ENCODE results near the gene CHCHD6. TPM values are rescaled to one million over a fixed set of nuclear protein-coding genes. Genes with fewer than 3 reads are reported as not detected.

CHCHD6 gene
- polyA plus RNA-seq, 2 donors: 7.0 to 11.9 TPM

DNA sequence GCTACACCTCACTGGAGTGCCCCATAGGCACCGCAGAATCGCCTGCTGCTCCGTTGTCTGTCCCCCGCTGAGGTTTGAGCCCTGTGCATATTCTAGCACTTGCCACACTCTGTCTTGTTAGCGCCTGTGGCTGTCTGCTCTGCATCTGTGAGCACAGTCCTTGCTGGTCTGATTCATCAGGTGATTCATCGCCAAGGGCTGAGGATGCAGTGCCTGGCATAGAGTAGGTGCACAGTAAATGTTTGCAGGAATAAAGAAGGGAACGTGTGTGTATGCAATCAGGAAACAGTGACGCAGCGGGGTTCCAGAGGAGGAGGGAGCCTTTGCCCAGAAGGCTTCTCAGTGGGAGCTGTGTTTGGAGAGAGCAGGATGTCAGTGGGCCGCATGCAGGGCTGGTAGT, 154.8 kb downstream of the CHCHD6 start:
- WGBS, 2 donors: 60 to 71% methylated on average over 10 of the region's 10 CpGs
- no peaks in the 10 kb centered on the region for H3K27me3 ChIP-seq (ENCODE audit: control insufficient read depth in 1 of 2, insufficient read depth in 2 of 2, low read length in 2 of 2)

GRCh38 chr3:126859415-126860246, 155.6 kb downstream of the CHCHD6 start:
- Histone ChIP-seq H3K36me3 (ENCODE audit: control insufficient read depth in 2 of 2, insufficient read depth in 2 of 2, low read length in 1 of 2) (peaks cover 0 to 5% of the 10 kb centered on the region in 2 donors), H3K9me3 (ENCODE audit: control insufficient read depth in 2 of 2, insufficient read depth in 1 of 2, low read depth in 1 of 2, low read length in 1 of 2) (peaks cover 0 to 6% of the 10 kb centered on the region in 2 donors), H3K27me3 (ENCODE audit: control insufficient read depth in 1 of 2, insufficient read depth in 2 of 2, low read length in 2 of 2) (no peaks in the 10 kb centered on the region), H3K4me3 (ENCODE audit: low read depth in 1 of 2, low read length in 2 of 2) (no peak overlapping the region), H3K27ac (ENCODE audit: low read depth in 2 of 2, low read length in 1 of 2) (no peak overlapping the region), H3K4me1 (ENCODE audit: control insufficient read depth in 2 of 2, insufficient read depth in 2 of 2, low read length in 1 of 2) (peaks cover 0 to 2% of the 10 kb centered on the region in 2 donors)
- 89 to 92% methylated on average over 16 of the region's 16 CpGs for WGBS, 2 donors

More for the DNA sequence above, 154.8 kb downstream of the CHCHD6 start:
- Histone ChIP-seq H3K36me3 (ENCODE audit: control insufficient read depth in 2 of 2, insufficient read depth in 2 of 2, low read length in 1 of 2) (peaks cover 0 to 4% of the 10 kb centered on the region in 2 donors), H3K4me1 (ENCODE audit: control insufficient read depth in 2 of 2, insufficient read depth in 2 of 2, low read length in 1 of 2) (peaks cover 0 to 2% of the 10 kb centered on the region in 2 donors), H3K27ac (ENCODE audit: low read depth in 2 of 2, low read length in 1 of 2) (no peak overlapping the region), H3K9me3 (ENCODE audit: control insufficient read depth in 2 of 2, insufficient read depth in 1 of 2, low read depth in 1 of 2, low read length in 1 of 2) (peaks cover 0 to 4% of the 10 kb centered on the region in 2 donors), H3K4me3 (ENCODE audit: low read depth in 1 of 2, low read length in 2 of 2) (no peak overlapping the region)

DNA sequence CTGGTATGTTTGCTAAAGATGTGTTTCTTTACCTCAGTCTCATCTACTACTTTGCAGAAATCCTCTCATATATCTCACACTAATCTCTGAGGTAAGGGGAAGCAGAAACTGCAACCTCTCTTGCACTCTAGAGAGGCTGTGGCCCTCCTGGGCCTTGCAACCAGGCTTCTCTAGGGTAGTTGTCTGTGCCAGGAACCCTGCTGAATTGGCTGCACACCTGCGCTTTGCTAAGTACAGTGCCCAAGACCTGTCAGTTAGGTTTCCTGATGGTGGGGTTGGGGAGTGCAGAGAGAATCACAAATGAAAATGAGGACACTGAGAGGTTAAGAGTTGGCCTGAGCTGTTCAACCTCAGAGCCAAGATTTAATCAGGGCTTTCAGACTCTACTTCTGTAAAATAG, 161.7 kb downstream of the CHCHD6 start:
- WGBS, 2 donors: 47 to 82% methylated on average over 1 of the region's 1 CpG
- Histone ChIP-seq H3K27ac (ENCODE audit: low read depth in 2 of 2, low read length in 1 of 2) (no peak overlapping the region), H3K27me3 (ENCODE audit: control insufficient read depth in 1 of 2, insufficient read depth in 2 of 2, low read length in 2 of 2) (no peaks in the 10 kb centered on the region), H3K36me3 (ENCODE audit: control insufficient read depth in 2 of 2, insufficient read depth in 2 of 2, low read length in 1 of 2) (peaks cover 0 to 5% of the 10 kb centered on the region in 2 donors), H3K4me1 (ENCODE audit: control insufficient read depth in 2 of 2, insufficient read depth in 2 of 2, low read length in 1 of 2) (no peaks in the 10 kb centered on the region), H3K4me3 (ENCODE audit: low read depth in 1 of 2, low read length in 2 of 2) (no peak overlapping the region), H3K9me3 (ENCODE audit: control insufficient read depth in 2 of 2, insufficient read depth in 1 of 2, low read depth in 1 of 2, low read length in 1 of 2) (peaks cover 0 to 6% of the 10 kb centered on the region in 2 donors)

DNA sequence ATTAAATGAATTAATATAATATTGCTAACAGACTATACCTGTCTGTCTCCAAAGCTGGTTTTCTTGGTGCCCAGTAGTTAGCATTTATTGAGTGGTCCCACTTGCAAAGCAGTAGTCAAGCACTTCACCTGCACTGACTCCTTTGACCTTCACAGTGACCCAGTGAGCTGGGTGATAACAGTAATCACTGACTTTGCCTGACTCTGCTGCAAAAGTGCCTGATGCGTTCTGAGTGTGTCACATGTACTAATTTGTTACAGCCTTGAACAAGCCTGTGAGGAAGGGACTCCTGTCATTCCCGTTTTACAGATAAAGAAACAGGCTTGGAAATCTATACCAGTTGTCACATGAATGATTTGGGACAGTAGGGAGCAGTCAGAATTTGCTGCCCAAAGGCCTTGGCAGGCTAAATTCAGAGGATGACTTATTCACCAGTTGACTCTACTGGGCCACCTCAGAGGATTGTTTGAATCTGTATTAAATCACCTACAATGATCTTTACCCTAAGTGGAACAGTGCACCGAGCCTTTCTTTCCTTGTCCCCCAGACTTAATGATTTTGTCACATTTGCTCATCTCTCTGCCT, 162.2 kb downstream of the CHCHD6 start:
- H3K27ac ChIP-seq (ENCODE audit: low read depth in 2 of 2, low read length in 1 of 2): no peak overlapping the region
- no peaks in the 10 kb centered on the region for H3K27me3 ChIP-seq (ENCODE audit: control insufficient read depth in 1 of 2, insufficient read depth in 2 of 2, low read length in 2 of 2)
- H3K36me3 ChIP-seq (ENCODE audit: control insufficient read depth in 2 of 2, insufficient read depth in 2 of 2, low read length in 1 of 2): peaks cover 0 to 5% of the 10 kb centered on the region in 2 donors
- H3K4me3 ChIP-seq (ENCODE audit: low read depth in 1 of 2, low read length in 2 of 2): no peak overlapping the region
- peaks cover 0 to 6% of the 10 kb centered on the region in 2 donors for H3K9me3 ChIP-seq (ENCODE audit: control insufficient read depth in 2 of 2, insufficient read depth in 1 of 2, low read depth in 1 of 2, low read length in 1 of 2)
- 79 to 85% methylated on average over 3 of the region's 3 CpGs for WGBS, 2 donors
- H3K4me1 ChIP-seq (ENCODE audit: control insufficient read depth in 2 of 2, insufficient read depth in 2 of 2, low read length in 1 of 2): no peaks in the 10 kb centered on the region

DNA sequence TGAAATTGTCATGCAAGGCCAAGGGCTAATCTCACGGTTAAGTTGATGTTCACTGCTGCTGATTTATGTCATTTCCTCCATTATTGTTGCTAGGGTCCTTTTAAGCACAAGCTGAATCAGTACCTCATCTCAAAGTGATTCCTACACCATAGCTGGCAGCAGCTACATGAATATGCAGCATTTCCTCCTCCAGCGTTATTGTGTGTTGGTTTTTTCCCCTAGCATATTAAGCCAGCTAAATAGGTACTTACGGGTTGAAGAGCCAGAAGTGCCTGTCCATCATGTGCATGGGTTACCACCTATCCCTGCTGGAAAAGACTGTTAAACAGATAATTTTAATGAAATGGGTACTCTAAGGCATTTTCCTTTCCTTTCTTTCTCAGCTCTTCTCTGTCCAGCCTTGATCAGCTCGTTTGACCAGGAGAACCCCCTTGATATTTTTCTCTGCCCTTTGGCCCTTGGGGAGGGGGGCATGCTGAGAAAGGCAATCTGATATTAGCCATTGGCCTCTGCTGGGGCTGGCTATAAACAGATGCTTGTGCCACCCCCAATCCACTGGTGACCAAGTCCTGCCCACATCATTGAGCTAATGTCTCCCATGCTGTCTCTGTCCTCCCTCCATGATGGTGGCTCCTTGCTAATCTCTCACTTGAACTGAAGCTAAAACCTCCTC, 163.3 kb downstream of the CHCHD6 start:
- H3K36me3 ChIP-seq (ENCODE audit: control insufficient read depth in 2 of 2, insufficient read depth in 2 of 2, low read length in 1 of 2): peaks cover 0 to 5% of the 10 kb centered on the region in 2 donors
- no peaks in the 10 kb centered on the region for H3K4me1 ChIP-seq (ENCODE audit: control insufficient read depth in 2 of 2, insufficient read depth in 2 of 2, low read length in 1 of 2)
- no peaks in the 10 kb centered on the region for H3K27me3 ChIP-seq (ENCODE audit: control insufficient read depth in 1 of 2, insufficient read depth in 2 of 2, low read length in 2 of 2)
- no peak overlapping the region for H3K27ac ChIP-seq (ENCODE audit: low read depth in 2 of 2, low read length in 1 of 2)
- peaks cover 0 to 4% of the 10 kb centered on the region in 2 donors for H3K9me3 ChIP-seq (ENCODE audit: control insufficient read depth in 2 of 2, insufficient read depth in 1 of 2, low read depth in 1 of 2, low read length in 1 of 2)
- H3K4me3 ChIP-seq (ENCODE audit: low read depth in 1 of 2, low read length in 2 of 2): no peak overlapping the region
- 71 to 78% methylated on average over 4 of the region's 4 CpGs for WGBS, 2 donors

DNA sequence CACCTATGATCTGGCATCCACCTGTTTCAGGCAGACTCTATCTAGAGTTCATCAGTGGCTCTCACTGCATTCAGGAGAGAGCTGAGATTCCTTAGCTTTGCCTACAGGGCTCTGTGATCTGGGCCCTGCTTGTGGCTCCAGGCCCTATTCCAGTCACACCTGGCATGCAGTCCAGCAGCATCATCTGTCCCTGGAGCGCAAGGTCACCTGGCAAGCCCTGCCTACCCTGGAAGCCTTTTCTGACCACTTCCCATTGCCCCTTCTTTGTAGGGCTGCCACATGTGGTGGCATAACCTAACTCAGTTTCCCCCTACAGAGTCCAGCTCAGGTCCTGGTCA, 163.8 kb downstream of the CHCHD6 start:
- H3K4me3 ChIP-seq (ENCODE audit: low read depth in 1 of 2, low read length in 2 of 2): no peak overlapping the region
- H3K27ac ChIP-seq (ENCODE audit: low read depth in 2 of 2, low read length in 1 of 2): no peak overlapping the region
- WGBS, 2 donors: 89 to 100% methylated on average over 1 of the region's 1 CpG

DNA sequence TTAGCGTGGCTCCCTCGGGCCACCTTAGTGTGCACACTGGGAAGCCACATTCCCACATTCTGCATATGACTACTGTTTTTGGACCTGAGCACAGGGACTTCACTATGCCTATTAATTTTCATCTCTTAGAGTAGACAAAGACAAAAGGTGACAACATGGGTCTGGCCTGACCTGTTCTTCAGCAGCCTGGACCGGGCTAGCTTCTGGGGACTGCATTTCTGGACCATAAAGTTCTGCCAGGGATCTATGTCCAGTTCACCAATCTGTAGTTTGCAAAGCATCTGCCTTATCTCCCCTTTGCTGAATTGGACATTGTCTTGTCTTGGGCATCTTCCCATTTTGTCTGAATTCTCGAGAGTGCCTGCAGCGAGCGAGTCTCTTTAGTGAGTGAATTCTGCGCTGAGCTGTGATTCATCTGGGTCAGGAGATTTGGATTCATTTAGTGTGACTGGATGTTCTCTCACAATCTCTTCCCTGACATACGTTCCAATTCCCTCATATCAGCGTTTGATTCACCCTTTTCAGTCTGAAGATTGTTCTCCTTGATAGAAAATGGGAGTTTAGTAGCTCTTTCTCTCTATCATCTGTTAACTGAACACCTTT, 166.7 kb downstream of the CHCHD6 start:
- Histone ChIP-seq H3K27me3 (ENCODE audit: control insufficient read depth in 1 of 2, insufficient read depth in 2 of 2, low read length in 2 of 2) (no peaks in the 10 kb centered on the region), H3K4me3 (ENCODE audit: low read depth in 1 of 2, low read length in 2 of 2) (no peak overlapping the region), H3K36me3 (ENCODE audit: control insufficient read depth in 2 of 2, insufficient read depth in 2 of 2, low read length in 1 of 2) (no peaks in the 10 kb centered on the region), H3K9me3 (ENCODE audit: control insufficient read depth in 2 of 2, insufficient read depth in 1 of 2, low read depth in 1 of 2, low read length in 1 of 2) (no peaks in the 10 kb centered on the region), H3K4me1 (ENCODE audit: control insufficient read depth in 2 of 2, insufficient read depth in 2 of 2, low read length in 1 of 2) (no peaks in the 10 kb centered on the region), H3K27ac (ENCODE audit: low read depth in 2 of 2, low read length in 1 of 2) (no peak overlapping the region)
- WGBS, 2 donors: 91 to 92% methylated on average over 9 of the region's 9 CpGs

More for the DNA sequence above, 163.8 kb downstream of the CHCHD6 start:
- Histone ChIP-seq H3K9me3 (ENCODE audit: control insufficient read depth in 2 of 2, insufficient read depth in 1 of 2, low read depth in 1 of 2, low read length in 1 of 2) (peaks cover 0 to 4% of the 10 kb centered on the region in 2 donors), H3K36me3 (ENCODE audit: control insufficient read depth in 2 of 2, insufficient read depth in 2 of 2, low read length in 1 of 2) (peaks cover 0 to 5% of the 10 kb centered on the region in 2 donors), H3K4me1 (ENCODE audit: control insufficient read depth in 2 of 2, insufficient read depth in 2 of 2, low read length in 1 of 2) (no peaks in the 10 kb centered on the region), H3K27me3 (ENCODE audit: control insufficient read depth in 1 of 2, insufficient read depth in 2 of 2, low read length in 2 of 2) (no peaks in the 10 kb centered on the region)

DNA sequence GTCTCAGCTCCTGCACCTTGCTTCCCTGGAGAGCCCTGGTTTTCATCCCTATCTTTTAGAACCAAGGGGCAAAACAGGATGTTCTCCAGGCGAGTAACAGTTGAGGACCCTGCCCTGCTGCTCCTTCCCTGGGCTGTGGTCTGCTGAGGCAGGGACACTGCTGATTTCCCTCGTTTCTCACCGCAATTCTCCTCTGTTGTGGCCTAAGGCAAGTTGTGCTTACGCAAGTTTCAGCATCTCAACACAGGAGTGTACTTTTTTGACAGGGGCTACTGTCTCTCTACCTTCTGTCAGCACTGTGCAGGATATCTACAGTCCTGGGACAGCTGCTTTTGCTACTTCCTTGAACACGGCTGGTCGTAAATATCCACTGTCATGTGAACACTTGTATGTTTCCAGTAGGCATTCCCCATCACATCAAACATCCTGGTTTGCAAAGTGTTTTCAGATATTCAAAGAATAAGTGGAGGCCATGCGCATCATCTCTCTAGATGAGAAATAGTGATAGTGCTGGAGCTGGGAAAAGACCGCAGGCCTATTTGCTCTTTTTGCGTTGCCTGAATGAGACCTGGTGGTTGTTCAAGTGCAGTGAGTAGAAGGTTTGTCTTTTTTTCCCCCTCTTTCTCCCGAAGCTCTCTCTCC, 168.8 kb downstream of the CHCHD6 start:
- no peaks in the 10 kb centered on the region for H3K36me3 ChIP-seq (ENCODE audit: control insufficient read depth in 2 of 2, insufficient read depth in 2 of 2, low read length in 1 of 2)
- H3K27ac ChIP-seq (ENCODE audit: low read depth in 2 of 2, low read length in 1 of 2): no peak overlapping the region
- 90 to 92% methylated on average over 10 of the region's 10 CpGs for WGBS, 2 donors
- H3K9me3 ChIP-seq (ENCODE audit: control insufficient read depth in 2 of 2, insufficient read depth in 1 of 2, low read depth in 1 of 2, low read length in 1 of 2): no peaks in the 10 kb centered on the region
- H3K4me1 ChIP-seq (ENCODE audit: control insufficient read depth in 2 of 2, insufficient read depth in 2 of 2, low read length in 1 of 2): no peaks in the 10 kb centered on the region
- H3K4me3 ChIP-seq (ENCODE audit: low read depth in 1 of 2, low read length in 2 of 2): no peak overlapping the region
- H3K27me3 ChIP-seq (ENCODE audit: control insufficient read depth in 1 of 2, insufficient read depth in 2 of 2, low read length in 2 of 2): no peaks in the 10 kb centered on the region

- H3K4me3 ChIP-seq (ENCODE audit: low read depth in 1 of 2, low read length in 2 of 2): no peak overlapping the region
- H3K27ac ChIP-seq (ENCODE audit: low read depth in 2 of 2, low read length in 1 of 2): no peak overlapping the region
- H3K36me3 ChIP-seq (ENCODE audit: control insufficient read depth in 2 of 2, insufficient read depth in 2 of 2, low read length in 1 of 2): no peaks in the 10 kb centered on the region
- no peaks in the 10 kb centered on the region for H3K27me3 ChIP-seq (ENCODE audit: control insufficient read depth in 1 of 2, insufficient read depth in 2 of 2, low read length in 2 of 2)
- no peaks in the 10 kb centered on the region for H3K9me3 ChIP-seq (ENCODE audit: control insufficient read depth in 2 of 2, insufficient read depth in 1 of 2, low read depth in 1 of 2, low read length in 1 of 2)
- H3K4me1 ChIP-seq (ENCODE audit: control insufficient read depth in 2 of 2, insufficient read depth in 2 of 2, low read length in 1 of 2): no peaks in the 10 kb centered on the region
- 97 to 100% methylated on average over 1 of the region's 1 CpG for WGBS, 2 donors
These were observed 169.4 kb downstream of the CHCHD6 start for GRCh38 chr3:126873416-126873815.
